Sciatic nerve (tissue), 2 donors: Measurements from ENCODE around the gene HTR3B. TPM values are rescaled to one million over a fixed set of nuclear protein-coding genes. Genes with fewer than 3 reads are reported as not detected.
"Not testable (repeated sequence)": the region's sequence is repeated elsewhere in the genome, so short reads cannot be mapped to it uniquely, and the experiment has no call there.

Experiments
- ATAC-seq: fragments of 200-7000 bp; cut with Tn5 transposase; one replicate; pipeline ENCODE4 v1.9.1; 2020; ENCODE audit warnings: mild to moderate bottlenecking, moderate library complexity
- DNase-seq: peaks from one replicate; pipeline ENCODE4 v3.0.0-alpha.2; 2020; ENCODE audit warnings: low spot score
- intact Hi-C: fragments of 100-400 bp; cut with DNase I; formaldehyde crosslinking; loops from one replicate; pipeline ENCODE4 v1.14.2; 2022
- total RNA-seq: library from RNA; stranded (reverse); fragmentation: NEBNext Ultra II Directional; extraction: Animal tissue kit (Norgen Biotek cat#: 25700); gene quantifications from one replicate; pipeline ENCODE4 v1.2.1, GENCODE V29; 2021
- donor health status: DM: no; HTN: no; CAD: no.
- donor health status: DM: no; HTN: no; CAD: no.

HTR3B gene
- total RNA-seq: not detected

GRCh38 chr11:113904379-113905101, at the start of gene HTR3B:
Gene HTR3B (plus strand): TSS chr11:113904796. CDS start chr11:113904934, 138 bp downstream.
- no peak for ATAC-seq
- DNase-seq: no peak
- intact Hi-C loops: no loop called here

GRCh38 chr11:113855803-113856202, 48.8 kb upstream of the HTR3B start:
- intact Hi-C loops: no loop called here
- no peak for ATAC-seq
- DNase-seq: no peak

GRCh38 chr11:113856966-113857759, 47.4 kb upstream of the HTR3B start:
- intact Hi-C loops: no loop called here
- DNase-seq (no peak), ATAC-seq (no peak)

- ATAC-seq (no peak), DNase-seq (no peak)
- intact Hi-C loops: no loop called here
These were observed 44.9 kb upstream of the HTR3B start for GRCh38 chr11:113859665-113860064.

DNA sequence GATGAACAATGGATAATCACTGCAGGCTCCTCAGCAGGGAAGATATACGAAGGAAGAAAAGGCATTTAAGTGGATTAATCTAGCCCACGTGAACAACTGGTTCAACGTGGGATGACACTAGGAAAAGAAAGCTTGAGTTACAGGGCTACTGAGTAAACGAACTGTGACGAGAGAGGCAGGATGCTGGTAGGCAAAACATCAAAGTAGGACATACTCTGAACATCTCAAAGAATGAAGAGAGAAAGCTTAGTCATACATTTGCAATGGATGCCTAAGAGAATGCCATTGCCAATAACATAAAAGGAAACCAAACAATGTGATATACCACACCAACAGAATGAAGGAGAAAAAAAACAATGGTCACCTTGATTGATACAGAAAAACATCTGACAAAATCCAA, 42.2 kb upstream of the HTR3B start:
- DNase-seq: no peak
- intact Hi-C loops: no loop called here
- no peak for ATAC-seq

DNA sequence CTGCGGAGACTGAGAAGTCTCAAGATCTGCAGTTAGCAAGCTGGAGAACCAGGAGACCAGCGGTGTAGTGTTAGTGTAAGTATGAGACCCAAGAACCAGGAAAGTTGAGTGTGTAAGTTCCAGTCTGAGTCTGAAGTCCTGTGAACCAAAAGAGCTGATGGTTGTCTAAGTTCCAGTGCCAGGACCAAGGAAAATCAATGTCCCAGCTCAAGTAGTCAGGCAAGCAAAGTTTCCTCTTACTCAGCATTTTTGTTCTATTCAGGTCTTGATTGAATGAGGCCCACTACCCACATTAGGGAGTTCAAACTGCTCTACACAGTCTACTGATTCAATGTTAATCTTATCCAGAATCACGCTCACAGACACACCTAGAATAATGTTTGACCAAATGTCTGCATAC, 40.2 kb upstream of the HTR3B start:
- intact Hi-C loops: no loop called here
- no peak for DNase-seq
- ATAC-seq: no peak

DNA sequence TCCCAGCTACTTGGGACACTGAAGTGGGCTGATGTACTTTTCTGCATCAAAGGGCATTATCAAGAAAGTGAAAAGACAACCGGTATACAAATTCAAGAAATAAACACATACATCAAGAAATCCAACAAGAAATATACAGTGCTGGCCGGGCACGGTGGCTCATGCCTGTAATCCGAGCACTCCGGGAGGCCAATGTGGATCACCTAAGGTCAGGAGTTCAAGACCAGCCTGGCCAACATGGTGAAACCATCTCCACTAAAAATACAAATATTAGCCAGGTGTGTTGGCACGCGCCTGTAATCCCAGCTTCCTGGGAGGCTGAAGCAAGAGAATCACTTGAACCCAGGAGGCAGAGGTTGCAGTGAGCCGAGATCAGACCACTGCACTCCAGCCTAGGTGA, 38.7 kb upstream of the HTR3B start:
- no peak for ATAC-seq
- intact Hi-C loops: no loop called here
- no peak for DNase-seq

GRCh38 chr11:113867843-113868503, 36.6 kb upstream of the HTR3B start:
- ATAC-seq: no peak
- DNase-seq: no peak
- intact Hi-C loops: no loop called here

DNA sequence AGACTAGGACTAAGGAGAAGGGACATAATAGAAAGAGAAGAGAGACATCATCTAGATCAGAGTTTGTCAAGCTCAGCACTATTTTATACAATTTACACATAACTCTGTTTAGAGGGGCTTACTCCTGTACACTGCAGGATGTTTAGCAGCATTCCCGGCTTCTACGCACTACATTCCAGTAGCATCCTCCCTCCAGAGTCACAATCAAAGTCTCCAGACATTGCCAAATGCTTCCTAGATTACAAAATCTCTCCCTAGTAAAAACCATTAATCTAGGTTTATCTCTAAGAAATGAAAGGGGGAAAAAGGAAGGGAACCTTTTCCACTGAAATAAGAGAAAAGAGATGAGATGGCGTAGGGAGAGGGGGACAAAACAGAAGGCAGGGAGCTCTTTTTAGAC, 33.3 kb upstream of the HTR3B start:
- ATAC-seq (no peak), DNase-seq (no peak)
- intact Hi-C loops: no loop called here

- intact Hi-C loops: no loop called here
- no peak for ATAC-seq
- no peak for DNase-seq
These were observed 31.4 kb upstream of the HTR3B start for GRCh38 chr11:113873236-113873626.

- intact Hi-C loops: no loop called here
- no peak for ATAC-seq
- DNase-seq: no peak
These were observed 30.5 kb upstream of the HTR3B start for GRCh38 chr11:113874096-113874495.

GRCh38 chr11:113874581-113875233, 29.9 kb upstream of the HTR3B start:
- DNase-seq (no peak), ATAC-seq (peak; percentile 5)
- intact Hi-C loops: no loop called here

- ATAC-seq: peak; percentile 99
These were observed 29.1 kb upstream of the HTR3B start, which contains the start of gene USP28 for GRCh38 chr11:113875234-113876073. Gene USP28 (minus strand): TSS chr11:113875572. CDS start chr11:113875501, 71 bp downstream.

GRCh38 chr11:113876074-113876797, 28.4 kb upstream of the HTR3B start:
- ATAC-seq (no peak), DNase-seq (peak; percentile 62)
- intact Hi-C loops: no loop called here

More at GRCh38 chr11:113875234-113876073, 29.1 kb upstream of the HTR3B start, which contains the start of gene USP28:
- DNase-seq: peak; percentile 99
- intact Hi-C loops: no loop called here

DNA sequence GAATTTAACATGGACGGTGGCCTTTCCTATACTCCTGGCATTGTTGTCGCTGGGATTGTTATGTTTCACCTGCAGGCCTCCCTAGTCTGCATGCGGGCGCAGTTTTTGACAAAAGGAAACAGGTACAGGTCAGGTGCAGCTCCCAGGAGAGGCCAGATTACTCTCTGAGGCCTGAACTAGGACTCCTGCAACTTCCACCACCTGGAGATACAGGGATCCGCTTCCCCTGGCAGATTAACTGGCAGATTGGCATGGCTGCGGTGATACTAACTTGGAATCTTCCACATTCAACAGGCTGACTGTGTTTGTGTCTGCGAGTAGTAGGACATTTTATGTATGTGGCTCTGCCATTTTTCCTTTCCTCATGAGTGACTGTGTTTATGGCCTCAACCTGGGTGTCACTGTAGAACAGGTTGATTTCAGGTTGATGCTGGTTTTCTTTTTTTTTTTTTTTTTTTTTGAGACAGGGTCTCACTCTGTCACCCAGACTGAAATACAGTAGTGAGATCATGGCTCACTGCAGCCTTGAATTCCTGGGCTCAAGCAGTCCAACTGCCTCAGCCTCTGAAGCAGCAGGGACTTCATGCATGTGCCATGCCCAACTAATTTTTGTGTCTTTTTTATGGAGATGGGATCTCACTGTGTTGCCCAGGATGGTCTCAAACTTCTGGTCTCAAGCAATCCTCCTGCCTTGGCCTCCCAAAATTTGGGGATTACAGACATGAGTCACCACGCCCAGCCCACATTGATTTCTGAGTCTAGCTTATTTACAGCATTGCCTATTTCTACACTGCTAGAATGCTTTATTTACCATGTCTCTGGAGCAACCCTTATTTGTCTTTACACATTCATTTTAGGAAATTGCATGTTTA, 27.6 kb upstream of the HTR3B start:
- no peak for DNase-seq
- intact Hi-C loops: no loop called here
- no peak for ATAC-seq

DNA sequence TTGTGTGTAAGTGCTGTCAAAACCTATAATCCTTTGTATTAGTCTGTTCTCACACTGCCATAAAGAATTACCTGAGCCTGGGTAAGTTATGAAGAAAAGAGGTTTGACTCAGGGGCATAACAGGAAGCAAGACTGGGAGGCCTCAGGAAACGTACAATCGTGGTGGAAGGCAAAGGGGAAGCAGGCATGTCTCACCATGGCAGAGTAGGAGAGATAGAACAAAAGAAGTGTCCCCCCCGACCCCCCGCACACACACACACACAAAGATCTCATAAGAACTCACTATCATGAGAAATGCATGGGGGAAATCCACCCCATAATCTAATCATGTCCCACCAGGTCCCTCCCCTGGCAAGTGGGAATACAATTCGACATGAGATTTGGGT, 26.9 kb upstream of the HTR3B start:
- no peak for DNase-seq
- ATAC-seq: no peak
- intact Hi-C loops: no loop called here

DNA sequence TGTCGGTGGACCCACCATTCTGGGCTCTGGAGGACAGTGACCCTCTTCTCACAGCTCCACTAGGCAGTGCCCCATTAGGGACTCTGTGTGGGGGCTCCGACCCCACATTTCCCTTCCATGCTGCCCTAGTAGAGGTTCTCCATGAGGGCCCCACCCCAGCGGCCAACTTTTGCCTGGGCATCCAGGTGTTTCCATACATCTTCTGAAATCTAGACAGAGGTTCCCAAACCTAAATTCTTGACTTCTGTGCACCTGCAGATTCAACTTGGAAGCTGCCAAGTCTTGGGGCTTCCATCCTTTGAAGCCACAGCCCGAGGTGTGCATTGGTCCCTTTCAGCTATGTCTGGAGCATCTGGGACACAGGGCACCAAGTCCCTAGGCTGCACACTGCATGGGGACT, 25.1 kb upstream of the HTR3B start:
- ATAC-seq, intact Hi-C loops, DNase-seq: not testable (repeated sequence)
